NCI-H1105 treated with DMSO at 0.1 percent for 48 hours (cell line): ENCODE results near the gene NLRC5.
"Not testable (repeated sequence)": the region's sequence is repeated elsewhere in the genome, so short reads cannot be mapped to it uniquely, and the experiment has no call there.

Source experiments
- DNase-seq: peaks from one replicate; lab custom pipeline; 2025; lab: John Stamatoyannopoulos, UW

The NLRC5 gene

DNA sequence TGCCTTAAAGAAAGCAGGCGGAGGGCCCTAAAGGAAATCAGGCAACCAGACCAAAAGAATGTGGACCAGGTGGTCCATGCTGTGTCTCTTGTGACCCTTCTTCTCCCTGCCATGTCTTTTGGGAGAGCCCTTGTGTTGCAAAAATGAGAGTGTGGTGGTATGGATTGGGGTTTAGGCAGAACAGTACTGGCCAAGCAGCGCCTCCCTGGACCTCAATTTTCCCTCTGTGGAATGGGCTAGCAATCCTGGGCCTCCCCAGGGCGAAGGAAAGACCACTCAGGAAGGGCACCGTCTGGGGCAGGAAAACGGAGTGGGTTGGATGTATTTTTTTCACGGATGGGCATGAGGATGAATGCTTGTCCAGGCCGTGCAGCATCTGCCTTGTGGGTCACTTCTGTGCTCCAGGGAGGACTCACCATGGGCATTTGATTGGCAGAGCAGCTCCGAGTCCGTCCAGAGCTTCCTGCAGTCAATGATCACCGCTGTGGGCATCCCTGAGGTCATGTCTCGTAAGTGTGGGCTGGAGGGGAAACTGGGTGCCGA lies 7.6 kb upstream of the NLRC5 start:
- DNase-seq, result no peak

DNA sequence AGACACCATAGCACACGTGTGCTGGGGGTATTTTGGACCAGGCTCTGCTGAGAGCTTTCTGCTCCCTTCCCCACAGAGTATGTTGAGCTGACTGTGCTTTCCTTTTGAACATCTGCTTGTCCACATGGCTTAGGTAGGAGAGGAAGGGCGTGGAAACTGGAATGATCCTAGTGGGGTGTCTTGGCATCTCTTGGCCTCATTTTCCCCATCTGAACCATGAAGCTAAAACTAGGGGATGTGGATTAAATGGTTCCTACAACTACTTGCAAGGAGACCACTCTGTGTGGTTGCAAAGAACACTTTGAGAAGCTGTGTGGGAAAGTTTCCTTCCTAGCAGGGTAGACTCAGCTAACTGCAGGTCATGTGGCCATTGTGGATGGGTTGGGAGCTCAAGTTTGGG lies 6.7 kb upstream of the NLRC5 start:
- DNase-seq, result no peak

DNA sequence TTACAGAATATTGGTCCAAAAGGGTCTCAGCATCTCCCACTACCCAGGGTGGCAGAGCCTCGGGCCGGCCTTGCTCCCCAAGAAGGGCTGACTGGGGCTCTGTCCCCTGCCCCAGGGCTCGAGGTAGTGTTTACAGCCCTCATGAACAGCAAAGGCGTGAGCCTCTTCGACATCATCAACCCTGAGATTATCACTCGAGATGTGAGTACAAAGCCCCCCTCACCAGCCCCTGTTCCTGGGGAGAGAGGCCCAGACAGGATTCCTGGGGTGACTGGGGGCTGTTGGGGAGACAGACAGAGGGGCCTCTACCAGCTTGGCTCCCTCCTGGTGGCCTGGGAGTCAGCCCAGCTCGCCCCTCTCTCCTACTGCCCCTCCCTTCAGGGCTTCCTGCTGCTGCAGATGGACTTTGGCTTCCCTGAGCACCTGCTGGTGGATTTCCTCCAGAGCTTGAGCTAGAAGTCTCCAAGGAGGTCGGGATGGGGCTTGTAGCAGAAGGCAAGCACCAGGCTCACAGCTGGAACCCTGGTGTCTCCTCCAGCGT lies 6.1 kb upstream of the NLRC5 start:
- no peak for DNase-seq

DNA sequence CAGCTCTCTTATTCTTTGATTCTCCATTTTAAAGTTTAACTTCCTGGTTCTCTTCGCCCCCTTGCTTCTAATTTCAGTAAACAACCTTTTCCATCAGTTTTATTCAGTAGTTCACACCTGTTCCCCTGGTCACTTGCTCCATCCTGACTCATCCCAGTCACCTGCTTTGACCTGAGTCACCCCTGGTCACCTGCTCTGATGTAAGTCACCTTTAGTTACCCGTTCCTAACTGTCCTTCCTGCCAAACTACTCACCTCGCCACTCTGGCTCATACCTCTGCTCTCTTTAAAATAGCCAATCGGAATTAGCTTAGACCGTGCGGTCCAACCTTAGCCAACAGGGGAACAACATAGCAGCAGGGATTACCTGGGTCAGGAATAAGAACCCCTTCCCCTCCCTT lies 4.7 kb upstream of the NLRC5 start:
- DNase-seq, result no peak

DNA sequence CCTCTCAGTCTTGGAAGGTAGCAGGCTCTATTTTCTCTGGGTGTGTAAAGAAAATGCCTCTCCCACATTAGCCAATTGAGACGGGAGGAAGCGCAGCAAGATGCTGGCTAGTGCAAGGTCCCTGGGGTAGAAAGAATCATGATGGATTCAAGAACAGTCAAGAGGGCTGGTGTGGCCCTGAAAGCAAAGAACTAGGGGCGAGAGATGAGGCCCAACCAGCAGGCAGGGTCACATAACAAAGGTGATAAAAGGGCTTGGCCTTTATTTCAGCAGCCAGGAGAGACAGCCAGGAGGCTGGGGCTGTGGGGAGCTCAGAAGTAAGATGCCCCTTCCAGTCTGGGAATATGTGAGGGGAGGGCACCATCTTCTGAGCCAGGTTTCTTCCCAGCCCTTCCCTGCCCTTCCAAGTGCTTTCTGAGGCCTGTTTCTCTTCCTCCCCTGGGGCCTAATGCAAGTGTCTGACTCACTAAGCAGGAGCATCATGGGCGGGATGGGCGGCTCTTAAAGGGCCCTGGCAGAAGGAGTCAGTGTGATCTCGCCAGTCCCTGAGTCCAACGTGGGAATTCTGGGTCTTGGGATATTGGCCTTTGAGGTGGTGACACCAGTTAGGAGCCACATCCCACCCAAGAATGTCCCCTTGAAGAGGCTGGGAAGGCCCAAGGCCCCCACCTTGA lies 3.9 kb upstream of the NLRC5 start:
- DNase-seq, result no peak

DNA sequence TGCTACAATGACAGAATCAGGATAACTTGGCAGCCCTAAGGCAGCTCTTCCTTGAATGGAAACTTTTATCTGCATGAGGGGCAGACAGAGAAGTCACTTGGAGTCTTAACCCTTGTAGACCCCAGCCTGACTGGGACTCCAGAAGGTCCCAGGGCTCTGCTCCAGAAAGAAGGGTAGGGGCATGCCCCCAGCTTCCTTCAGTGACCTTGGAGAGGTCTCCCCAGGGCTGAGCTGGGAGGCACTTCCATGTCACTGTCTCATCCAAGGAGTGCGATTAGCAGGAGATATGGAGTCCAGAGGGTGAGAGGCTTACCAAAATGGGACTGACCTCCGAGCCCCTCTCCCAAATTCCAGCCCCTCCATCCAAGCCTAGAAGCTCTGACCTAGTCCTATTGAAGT lies 3.4 kb upstream of the NLRC5 start:
- no peak for DNase-seq

DNA sequence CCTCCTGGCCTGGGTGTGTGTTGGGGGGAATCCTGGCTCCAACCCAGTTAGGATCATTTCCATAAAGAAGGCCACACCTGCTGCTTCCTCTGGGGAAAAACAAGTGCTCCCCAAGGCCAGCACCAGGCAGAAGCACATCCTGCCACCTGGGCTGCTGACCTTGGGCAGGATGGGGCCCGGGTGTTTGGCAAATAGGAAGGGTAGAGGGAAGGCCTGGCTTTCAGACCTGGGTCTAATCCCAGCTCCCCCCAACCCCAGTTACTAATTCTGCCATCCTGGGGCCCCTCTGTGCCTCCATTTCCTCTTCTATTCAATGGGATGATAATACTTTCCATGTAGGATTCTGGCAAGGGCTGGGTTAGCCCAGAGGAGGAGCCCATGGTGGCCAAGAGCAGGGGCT lies 3.0 kb upstream of the NLRC5 start:
- DNase-seq, result no peak

DNA sequence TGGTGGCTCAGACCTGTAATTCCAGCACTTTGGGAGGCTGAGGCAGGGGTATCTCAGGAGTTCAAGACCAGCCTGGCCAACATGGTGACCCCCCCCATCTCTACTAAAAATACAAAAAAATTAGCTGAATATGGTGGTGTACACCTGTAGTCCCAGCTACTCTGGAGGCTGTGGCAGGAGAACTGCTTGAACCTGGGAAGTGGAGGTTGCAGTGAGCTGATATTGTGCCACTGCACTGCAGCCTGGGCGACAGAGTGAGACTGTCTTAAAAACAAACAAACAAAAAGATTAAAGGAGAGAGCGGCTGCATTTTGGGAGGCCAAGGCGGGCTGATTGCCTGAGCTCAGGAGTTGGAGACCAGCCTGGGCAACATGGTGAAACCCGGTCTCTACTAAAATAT lies 2.4 kb upstream of the NLRC5 start:
- not testable (repeated sequence) for DNase-seq

DNA sequence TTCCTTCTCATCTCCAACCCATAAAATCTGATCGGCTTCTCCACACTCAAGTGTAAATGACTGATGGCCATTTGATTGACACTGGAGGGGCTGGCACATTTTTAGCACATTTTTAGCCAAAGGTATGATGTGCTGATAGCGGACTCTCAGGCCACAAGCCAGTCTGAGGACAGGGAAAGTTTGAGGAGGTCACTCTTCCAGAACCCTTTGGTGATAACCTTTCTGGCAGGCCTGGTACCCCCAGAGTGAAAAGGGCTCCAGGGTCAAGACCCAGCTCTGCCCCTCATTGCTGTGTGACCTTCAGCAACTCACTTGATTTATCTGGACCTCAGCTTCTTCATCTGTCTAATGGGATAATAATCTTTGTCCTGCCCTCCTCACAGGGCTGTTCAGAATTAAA lies 1.7 kb upstream of the NLRC5 start:
- DNase-seq, result no peak

DNA sequence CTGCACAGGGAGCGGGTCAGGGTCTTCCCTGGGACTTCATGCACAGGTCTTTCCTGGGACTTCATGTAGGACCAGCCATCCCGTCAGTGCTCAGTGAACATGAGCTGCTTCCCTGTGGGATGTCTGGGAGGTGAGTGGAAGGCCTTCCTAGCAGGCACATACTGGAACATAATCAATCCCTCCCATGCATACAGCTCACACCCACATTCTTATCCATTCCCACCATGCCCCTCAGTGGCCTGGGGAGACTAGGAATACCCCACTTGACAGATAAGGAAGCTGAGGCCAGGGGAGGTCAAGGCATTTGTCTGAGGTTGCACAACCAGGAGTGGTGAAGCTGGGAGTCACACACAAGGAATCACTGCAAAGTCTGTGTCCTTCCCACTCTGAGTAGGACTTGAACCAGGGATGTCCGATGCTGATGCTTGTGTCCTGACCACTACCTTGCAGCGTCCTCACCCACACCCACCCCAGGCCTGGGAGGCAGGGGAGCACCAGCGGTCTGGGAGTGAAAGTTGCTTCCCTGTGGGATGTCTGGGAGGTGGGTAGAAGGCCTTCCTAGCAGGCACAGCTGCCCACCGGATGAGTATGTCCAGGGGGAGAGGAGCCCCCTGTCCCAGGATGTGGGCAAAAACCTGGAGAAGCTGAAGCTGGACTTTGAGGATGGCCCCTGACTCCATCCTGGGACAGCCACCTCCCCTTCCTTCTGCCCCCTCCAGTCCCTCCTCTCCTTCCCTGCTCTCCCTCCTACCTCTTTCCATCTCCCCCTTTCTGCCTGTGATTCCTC lies 1.0 kb upstream of the NLRC5 start:
- DNase-seq, result no peak

DNA sequence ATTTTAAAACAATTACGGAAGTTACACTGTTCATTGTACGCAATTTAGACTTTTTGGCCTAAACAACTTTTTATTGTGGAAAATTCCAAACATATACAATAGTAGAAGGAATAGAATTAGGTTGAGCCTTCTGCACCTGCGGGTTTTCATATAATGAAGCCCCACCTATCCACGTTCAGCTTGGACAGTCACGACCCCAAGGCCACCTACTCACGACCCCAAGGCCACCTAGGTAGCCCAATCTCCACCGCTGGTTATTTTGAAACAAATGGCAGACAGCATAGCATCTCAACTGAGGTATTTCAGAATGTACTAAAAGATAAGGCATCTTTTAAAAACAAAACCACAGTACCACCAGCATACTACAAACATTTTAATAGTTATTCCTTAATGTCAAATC lies 631 bp downstream of the NLRC5 start:
- DNase-seq, result no peak

DNA sequence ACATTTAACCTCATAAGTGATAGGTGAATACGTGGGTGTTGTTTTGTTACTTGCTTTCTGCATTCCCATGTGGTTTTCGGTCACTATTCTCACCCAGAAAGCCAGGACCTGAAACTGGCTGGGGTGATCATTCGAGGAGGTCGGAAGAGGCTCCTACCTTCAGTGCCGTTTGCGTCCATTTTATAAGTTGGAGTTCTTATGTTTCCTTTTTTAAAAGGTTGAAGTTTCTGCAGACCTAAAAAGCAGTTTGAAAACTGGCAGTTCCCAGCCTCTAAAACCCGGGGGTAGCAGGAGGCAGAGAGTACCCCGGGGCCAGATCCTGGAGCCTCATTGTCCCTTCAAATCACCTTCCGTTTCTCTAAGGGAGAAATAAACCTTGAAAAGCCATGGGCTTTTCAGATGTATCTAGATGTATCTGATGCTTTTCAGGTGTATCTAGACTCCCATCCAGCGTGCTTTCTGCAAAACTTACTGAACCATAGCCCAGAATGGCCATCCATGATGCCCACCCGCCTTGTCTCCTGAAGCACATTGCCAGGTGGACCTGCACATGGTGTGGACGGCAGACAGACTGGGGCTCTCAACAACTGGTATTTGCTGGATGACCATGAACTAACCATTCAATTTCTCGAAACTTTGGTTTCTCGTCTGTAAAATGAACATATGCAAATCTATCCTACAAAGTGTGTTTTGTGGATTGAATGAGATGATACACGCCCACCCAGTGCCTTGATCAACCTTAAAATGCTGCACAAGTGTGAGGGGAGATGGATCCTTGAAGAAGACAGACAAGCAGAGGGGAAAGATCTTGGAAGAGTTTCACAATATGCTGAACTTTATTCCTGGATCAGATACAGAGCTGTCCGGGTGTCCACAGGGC lies 1.3 kb downstream of the NLRC5 start:
- no peak for DNase-seq

DNA sequence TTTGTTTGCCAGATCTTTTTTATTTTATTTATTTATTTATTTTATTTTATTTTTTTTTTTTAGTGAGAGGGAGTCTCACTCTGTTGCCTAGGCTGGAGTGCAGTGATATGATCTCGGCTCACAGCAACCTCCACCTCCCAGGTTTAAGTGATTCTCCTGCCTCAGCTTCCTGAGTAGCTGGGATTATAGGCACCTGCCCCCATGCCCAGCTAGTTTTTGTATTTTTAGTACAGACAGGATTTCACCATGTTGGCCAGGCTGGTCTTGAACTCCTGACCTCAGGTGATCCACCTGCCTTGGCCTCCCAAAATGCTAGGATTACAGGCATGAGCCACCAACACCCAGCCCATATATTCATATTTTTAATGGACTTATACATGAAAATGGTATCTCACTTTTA lies 3.1 kb downstream of the NLRC5 start:
- not testable (repeated sequence) for DNase-seq

DNA sequence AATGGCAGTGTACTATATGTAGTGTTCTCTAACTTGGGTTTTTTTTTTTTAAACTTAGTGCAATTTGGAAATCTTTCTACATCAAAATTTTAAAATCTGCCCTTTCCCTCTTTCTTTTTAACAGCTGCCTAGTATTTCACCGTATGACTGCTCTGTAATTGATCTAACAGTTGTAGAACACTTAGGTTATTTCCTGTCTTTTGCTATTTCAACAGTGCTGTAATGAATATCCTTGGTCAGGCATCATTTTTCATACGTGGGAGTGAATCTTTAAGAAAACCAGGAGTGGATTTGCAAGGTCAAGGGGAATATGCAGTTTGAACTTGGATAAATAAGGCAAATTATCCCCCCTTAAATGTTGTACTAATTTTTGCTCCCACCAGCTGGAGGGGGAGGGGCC lies 3.8 kb downstream of the NLRC5 start:
- no peak for DNase-seq

DNA sequence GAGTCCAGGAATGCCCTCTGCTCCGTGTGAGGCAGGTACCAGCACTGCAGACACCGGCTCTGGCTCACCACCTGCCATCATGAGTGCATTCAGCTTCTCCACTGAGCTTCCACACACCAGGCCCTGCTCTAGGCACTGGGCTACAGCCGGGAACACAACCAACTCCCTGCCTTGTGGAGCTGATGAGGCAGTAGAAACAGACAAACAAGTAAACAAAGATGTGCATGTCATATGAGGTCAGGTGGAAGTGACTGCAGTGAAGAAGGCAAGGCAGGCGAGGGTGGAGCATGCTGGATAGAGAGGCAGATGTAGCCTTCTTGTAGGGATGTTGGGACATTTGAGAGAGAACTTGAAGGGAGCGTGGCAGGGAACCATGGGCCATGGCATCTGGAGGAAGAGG lies 5.0 kb downstream of the NLRC5 start:
- no peak for DNase-seq

DNA sequence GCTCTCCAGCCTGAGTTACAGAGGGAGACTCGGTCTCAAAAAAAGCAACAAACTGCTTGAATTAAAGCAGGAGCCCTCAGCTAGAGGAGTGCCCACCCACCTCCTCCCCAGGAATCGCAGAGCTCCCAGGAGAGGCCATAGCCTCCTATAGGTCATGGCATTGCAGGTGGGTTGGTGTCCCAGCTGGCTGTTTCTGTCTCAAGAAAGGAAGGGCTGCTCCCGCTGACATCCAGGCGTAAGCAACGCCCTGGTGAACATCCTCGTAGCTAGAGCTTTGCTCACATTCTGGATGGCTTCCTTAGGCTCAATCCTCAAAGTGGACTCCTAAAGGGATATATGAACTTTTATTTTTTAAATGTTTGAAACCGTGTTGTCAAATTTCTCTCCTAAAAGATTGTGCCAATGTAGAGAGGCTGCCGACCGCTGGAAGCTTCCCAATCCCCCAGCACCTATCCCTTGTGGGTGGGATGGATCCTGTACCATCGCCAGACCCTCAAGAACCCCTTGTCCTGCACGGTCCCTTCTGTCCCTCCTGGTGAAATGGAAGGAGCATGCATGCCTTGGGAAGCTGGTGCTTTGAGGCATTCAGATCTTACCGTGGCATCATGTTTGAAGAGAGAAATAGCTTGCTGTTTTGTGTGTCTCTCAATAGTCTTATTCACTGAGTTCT lies 5.9 kb downstream of the NLRC5 start:
- DNase-seq, result no peak

DNA sequence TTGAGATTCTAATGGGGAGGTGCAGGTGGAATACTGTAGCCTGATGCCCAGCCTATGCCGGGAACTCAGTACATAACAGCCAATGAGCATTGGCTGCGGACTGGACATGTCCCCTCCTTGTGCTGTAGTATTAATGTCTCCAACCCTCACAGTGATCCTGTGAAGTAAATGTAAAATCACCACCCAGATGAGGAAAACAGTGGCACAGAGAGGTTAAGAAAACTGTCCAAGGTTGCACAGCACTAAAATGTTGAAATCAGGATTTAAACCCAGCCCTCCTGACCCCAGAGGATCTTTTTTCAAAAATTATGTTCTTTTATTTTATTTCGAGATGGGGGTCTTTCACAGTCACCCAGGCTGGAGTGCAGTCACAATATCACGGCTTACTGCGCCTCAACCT lies 7.9 kb downstream of the NLRC5 start:
- no peak for DNase-seq

DNA sequence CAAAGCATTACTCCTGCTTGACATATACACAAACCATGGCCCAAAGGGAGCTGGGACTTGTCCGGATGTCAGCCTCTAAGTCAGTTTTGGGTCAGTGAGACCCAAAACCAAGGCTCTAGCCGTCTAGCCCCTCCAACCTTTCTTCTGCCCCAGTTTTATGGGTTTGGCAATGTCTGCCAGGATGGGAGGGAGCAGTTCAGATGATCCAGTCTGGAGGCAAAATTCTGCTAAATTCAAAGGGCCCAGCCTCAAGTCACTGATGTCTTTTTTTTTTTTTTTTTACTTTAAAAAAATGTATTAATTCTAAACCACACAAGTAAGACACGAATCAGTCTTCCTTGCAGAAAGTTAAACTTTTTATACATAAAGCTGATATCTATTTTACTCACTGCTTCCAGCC lies 8.6 kb downstream of the NLRC5 start:
- no peak for DNase-seq

DNA sequence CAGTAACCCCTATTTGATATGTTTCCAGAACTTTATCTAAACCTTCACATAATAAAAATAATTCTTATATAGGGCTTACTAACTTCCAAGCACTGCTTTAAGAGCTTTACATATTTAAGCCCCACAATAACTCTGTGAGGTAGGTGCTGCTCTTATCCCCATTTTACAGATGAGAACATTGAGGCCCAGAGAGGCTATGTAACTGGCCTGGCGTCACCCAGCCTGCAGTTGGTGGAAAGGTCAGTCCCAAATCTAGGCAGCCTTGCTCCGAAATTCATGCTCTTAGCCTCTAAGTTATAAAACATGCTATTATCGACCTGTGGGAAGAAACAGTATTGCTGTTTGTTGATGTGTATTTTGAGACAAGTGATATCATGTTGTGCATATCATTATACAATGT lies 9.0 kb downstream of the NLRC5 start:
- DNase-seq, result no peak

DNA sequence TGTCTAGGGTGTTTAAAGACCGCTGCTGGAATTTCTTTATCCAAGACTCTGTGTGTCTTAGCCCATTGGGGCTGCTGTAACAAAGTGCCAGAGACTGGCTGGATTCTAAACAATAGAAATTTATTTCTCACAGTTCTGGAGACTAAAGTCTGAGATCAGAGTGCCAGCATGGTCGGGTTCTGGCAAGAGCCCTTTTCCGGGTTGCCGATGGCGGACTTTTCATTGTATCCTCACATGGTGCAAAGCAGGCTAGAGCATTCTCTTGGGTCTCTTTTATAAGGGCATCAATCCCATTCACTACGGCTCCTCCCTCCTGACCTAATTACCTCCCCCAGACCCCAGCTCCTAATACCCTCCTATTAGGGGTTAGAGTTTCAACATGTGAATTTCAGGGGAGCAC lies 9.5 kb downstream of the NLRC5 start:
- no peak for DNase-seq

DNA sequence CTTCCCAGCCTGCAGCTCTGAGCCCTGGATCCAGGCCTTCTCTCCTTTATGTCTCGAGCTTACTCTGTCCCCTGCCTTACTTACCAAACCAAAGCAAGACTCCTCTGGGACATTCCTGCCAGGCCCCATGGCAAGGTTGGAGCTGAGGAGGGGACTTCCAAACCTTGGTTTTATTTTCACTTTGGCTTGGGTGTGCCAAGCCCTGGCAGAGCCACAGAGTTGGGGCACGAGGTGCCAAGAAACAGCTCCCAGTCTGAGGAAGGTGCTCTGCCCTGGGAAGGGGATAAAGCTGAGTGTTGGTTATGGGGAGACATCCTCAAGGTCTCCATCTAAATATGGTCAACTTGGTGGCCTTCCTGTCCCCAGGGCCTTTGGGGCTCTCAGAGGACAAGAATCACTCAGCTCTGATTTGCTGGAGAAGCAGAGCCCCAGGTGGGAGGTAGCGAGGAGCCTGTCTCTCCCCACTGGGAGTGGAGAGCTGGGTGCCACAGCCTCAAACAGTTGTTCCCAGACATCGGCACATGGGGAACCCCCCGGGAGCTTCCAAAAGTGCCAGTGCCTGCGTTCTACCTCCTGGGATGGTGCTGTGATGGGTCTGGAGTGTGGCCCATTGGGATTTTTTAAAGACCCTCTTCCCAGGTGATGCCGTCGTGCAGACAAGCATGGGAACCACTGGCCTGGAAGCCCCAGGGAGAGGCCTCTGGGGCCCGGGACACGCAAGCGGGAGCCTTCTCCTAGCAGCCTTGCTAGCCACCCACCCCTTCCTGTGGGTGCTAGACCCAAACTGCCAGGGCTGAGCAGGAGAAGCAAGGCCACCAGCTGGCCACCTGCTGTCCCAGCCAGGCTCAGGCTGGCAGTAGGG lies 10.3 kb downstream of the NLRC5 start:
- no peak for DNase-seq
